22Rv1 (cell line): ENCODE results near the gene RAI1.

Experiments
- CTCF ChIP-seq: fragments of 450-650 bp; IDR thresholded peaks from 2 replicates; pipeline ENCODE4 v1.5.1; 2017; ENCODE audit warnings: mild to moderate bottlenecking
- ZFX ChIP-seq: fragments of 450-650 bp; IDR thresholded peaks from 2 replicates; pipeline ENCODE4 v1.6.1; 2017; ENCODE audit warnings: antibody characterized with exemption, borderline replicate concordance

- TF ChIP-seq CTCF (no peak), ZFX (no peak)
Observed at GRCh38 chr17:17794382-17794781, 113.1 kb downstream of the RAI1 start.
